Activated naive CD8-positive, alpha-beta T cell treated with anti-CD3 and anti-CD28 coated beads, Interleukin-2, amount 50 U/mL, for 16 hours (primary cell): Measurements from ENCODE around the gene RAPGEF5.

Source experiments
- DNase-seq: peaks from one replicate; pipeline ENCODE4 v3.0.0-alpha.2; 2020; ENCODE audit warnings: low read depth, low spot score

The RAPGEF5 gene

DNA sequence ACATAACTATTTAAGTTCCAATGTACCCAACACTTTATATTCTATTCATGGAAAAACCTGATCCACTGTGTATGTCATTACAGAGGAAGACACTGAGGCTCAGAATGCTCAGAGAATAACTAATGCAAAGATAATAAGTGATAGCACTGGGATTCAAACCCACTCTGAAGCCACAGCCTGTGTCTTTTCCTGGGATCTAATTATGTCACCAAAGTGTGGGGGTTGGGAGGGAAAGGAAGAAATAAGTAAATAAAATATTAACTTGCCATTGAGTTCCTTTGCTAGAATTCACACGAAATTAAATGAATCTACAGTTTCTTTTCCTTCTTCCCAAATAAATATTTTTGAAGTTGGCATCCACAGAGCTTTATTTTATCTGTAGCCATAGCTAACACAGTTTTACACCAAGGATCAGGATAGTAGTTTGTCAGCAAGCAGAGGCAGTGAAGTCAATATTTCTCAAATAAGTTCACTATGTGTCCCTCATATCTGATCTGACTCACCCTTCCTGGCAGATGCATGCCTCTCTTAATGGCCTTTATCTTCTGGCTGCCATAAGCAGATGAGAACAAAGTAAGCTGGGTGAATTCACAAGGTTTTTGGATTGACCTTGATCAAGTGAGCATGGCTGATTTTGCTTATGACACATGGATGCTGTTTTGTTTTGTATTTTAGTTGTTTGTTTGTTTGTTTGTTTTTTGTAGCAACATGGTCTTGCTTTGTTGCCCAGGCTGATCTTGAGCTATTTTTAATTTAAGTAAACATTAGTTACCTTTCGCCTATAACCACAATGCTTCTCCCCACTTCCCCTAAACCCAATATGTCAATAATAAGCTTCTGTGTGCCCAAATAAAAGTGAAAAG, 6.3 kb downstream of the RAPGEF5 start:
- no peak for DNase-seq

DNA sequence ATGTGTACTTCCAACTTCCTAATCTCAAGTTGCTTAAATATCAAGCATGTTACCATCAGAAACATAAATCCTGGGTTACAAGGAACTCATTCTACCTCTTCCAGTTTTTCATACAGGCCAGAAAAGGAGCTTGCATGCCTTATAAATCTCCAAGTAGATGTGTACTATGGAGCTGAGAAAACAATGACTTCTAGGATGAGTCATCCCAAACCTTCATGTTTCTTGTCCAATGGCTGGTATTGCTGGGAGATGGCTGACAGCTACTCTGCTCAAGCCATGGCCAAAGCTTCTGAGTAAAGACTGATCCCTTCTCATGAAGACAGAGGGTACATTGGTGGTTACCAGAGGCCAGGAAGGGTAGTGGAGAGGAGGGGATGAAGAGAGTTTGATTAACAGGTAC, 8.6 kb downstream of the RAPGEF5 start:
- no peak for DNase-seq

GRCh38 chr7:22346383-22347107, 10.4 kb downstream of the RAPGEF5 start:
- no peak for DNase-seq

DNA sequence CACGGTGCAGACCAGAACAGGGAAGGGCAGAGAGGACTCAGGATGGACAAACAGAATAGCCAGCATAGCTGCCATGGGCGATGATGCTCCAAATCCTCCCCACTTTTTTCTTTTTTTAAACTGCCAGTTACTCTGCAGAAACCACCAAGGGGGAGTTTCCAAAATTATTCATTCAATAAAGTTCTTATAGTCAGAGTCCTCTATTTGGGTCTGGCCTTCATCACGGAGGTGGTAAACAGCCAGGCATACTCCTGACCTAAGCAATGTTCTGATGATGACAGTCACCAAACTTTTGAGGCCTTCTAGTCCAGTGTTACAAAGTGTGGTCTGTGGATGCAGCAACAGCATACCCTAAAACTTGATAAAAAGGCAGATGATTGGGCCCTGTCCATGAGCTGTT, 12.3 kb downstream of the RAPGEF5 start:
- no peak for DNase-seq

GRCh38 chr7:22343612-22344011, 13.3 kb downstream of the RAPGEF5 start:
- DNase-seq = no peak

- no peak for DNase-seq
Measured at GRCh38 chr7:22343071-22343470, 13.9 kb downstream of the RAPGEF5 start.

DNA sequence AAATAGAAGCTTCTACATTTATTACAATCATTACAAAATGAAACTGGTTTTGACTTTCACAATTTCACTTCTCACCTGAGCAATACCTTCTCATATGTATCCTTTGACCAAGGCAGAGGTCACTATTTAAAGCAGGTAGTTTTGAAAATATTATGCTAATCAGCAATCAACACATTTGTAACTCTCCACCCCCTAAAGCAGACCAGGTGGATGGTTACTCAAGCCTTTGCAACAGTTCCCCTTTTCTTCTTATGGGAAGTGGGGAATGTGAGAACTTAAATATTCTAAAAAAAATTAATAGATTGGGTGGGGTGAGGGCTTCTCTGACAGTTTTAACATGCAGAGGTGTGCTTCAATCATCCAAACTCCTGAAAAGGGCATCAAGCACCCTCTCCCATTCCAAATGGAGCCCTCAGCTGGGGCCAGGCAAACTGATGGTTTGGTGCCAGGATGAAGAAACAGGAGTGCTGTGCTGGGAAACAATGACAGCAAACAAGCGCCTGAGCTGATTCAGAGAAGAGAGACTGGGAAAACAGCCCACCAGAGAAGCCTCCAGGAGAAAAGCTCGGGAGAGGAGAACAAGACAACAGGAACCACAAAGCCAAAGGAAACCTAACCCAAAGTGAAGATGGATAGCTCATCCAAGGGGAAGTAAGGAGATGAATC, 17.1 kb downstream of the RAPGEF5 start:
- DNase-seq = no peak

- no peak for DNase-seq
Measured at GRCh38 chr7:22338877-22339276, 18.1 kb downstream of the RAPGEF5 start.

- DNase-seq = no peak
Measured at GRCh38 chr7:22338411-22338810, 18.5 kb downstream of the RAPGEF5 start.

- no peak for DNase-seq
Measured at GRCh38 chr7:22333680-22334141, 23.2 kb downstream of the RAPGEF5 start.

DNA sequence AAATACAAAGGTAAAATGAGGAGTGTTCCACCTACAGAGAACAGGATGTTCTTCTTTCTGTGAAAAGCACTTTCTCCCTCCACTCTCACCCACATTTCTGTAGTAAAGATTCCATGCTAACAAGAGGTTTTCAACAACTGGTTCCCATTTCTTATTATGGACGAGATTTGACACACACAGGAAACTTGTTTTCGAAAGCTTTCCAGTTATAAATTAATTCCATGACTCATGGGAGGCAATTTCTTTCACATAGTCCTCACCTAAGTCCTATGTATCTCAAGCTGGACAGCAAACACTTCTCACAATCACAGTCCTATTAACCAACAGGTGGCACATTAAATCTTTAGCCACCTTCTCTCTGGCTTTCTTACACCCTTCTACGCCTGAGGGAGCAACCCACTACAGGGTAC, 24.5 kb downstream of the RAPGEF5 start:
- DNase-seq = no peak

GRCh38 chr7:22331704-22332103, 25.2 kb downstream of the RAPGEF5 start:
- no peak for DNase-seq

DNA sequence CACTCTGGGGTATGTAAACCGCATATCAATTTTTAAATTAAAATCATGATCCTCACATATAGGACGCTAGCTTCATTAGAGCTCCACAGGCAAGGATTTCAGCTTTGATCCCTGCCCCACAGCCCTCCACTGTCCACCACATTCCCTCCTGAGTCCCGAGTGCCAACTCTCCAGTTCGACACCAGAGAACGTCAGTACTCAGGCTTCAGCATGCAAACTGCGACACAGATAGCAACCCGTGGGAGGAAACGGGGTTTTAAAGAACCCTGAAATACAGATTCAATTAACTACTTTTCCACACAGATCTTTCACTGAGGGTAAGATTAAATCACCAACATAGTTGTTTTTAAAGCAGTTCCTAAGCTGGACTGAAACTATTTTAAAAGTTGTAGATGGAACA, 26.1 kb downstream of the RAPGEF5 start:
- DNase-seq = no peak

DNA sequence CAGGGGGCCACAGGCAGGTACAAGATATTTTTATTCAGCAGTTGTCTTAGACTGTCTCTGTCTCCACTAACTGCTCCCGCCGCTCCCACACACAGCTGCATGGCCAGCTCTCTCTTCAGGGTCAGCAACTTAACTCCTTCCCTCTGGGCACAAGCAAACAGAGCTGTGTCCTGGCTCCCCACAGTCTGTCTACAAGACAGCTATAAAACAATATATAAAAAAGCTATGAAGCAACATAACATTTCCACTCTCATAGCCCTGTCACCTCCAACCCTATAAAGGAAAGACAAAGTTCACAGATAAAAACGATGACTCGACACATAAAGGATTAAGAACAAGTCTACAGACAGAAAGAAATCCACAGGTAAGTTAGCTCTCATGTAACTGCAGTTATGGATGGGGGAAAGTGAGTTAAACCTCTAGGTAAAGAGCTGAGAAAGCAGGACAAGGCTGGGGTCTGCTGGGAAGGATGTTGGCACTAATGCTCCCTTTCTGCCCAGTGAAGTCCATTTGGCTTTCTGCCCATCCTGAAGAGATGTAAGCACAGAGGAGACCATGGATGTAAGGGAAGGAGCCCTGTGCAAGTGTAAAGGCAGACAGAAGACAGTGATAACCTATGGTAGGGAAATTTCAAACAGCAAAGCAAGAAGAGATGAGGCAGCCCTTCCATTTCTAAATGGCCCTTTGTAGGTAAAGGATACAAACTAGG, 27.0 kb downstream of the RAPGEF5 start:
- DNase-seq = no peak

- no peak for DNase-seq
Measured at GRCh38 chr7:22326181-22326580, 30.8 kb downstream of the RAPGEF5 start.

GRCh38 chr7:22325671-22326070, 31.3 kb downstream of the RAPGEF5 start:
- DNase-seq = no peak

DNA sequence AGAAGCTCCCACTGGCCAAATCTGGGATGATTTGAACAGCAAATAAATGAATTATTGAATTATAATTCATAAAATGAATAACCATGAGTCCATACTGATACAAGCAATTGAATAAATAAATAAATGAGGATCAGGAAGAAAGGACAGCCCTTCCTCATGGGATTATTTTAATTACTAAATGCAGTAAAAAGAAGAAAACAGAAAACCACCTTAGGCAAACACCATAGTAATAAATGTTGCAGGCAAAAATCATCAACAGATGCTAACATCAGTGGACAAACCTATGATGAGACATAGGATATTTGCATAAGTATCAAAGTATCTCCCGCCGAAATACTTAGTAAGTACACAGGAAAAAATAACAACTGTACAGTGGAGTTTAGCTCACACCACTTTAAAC, 33.2 kb downstream of the RAPGEF5 start:
- DNase-seq = no peak

- DNase-seq = no peak
Measured at GRCh38 chr7:22320416-22320815, 36.5 kb downstream of the RAPGEF5 start.

DNA sequence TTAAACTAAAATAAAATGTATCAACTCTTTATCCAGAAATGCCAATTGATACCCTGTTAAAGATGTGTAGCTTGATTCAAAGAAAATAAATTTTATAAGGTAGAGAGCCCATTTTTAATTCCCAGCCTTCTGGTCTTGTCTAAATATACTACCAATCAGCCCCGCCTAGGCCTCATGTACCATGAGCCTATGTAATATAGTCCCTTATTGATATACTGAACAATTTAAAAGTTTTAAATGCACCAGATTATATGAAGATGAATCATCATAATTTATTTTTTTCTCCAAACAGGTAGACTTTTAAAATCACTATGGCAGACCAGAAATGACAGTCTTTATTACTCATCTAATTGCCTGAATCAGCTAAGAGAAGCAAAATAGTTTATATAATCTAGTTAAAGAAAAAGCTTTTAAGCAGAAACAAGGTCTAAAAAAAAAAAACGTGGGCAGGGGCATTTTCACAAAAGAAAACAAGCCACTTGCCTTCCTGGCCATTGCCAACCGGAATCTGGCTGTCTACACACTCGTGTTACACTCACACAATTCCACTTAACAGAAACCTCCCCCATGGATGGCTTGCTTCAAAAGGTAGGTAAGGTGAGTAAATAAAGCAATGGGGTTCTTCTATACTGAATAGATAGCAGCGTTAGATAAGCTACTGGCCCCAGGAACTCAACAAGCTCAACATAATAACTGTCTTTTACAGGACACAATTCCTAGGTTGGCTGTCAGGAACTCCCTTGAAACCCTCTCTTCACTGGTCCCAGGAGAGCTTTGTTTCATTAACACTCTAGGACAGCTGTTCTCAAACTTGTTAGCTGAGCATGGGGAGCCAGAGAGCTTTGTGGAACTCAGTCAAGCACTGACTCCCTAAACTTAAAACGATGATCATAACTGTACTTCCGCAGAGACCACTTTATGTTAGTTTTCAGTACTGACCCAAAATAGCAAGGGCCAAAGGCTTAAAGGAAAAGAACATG, 37.2 kb downstream of the RAPGEF5 start:
- no peak for DNase-seq

GRCh38 chr7:22318376-22318775, 38.6 kb downstream of the RAPGEF5 start:
- DNase-seq = no peak

GRCh38 chr7:22317632-22318031, 39.3 kb downstream of the RAPGEF5 start:
- DNase-seq = no peak
